ENCODE measurements around the gene FOXE3. TPM values are rescaled to one million over a fixed set of nuclear protein-coding genes. Genes with fewer than 3 reads are reported as not detected.
A peak's percentile ranks its signal among the peaks of the same experiment; 100 is the strongest.

Gene FOXE3
- total and polyA plus RNA-seq, 5 donors from 2014 or later, result not detected

GRCh38 chr1:47385020-47385419 lies 31.1 kb upstream of the FOXE3 start:
- no peak for ATAC-seq (ENCODE audit: low read depth in 2 of 2)
- no peak for DNase-seq
- Histone ChIP-seq H3K27me3 (ENCODE audit: control insufficient read depth, insufficient read depth, low read length) (no peaks in the 10 kb centered on the region), H3K27ac (ENCODE audit: insufficient read depth, low read length, poor library complexity, severe bottlenecking) (no peak overlapping the region), H3K4me3 (ENCODE audit: low read depth, low read length) (no peak overlapping the region), H3K36me3 (ENCODE audit: control insufficient read depth, insufficient read depth, low read length) (peaks cover 7% of the 10 kb centered on the region), H3K9me3 (ENCODE audit: control insufficient read depth in 2 of 2, low read length in 2 of 2) (no peaks in the 10 kb centered on the region), H3K4me1 (ENCODE audit: control insufficient read depth, insufficient read depth, low read length, poor library complexity, severe bottlenecking) (no peaks in the 10 kb centered on the region)
- no peak overlapping the region for H3K4me3 Mint-ChIP-seq
- peaks cover 0 to 7% (median 2%) of the 10 kb centered on the region in 4 donors for H3K4me1 Mint-ChIP-seq
- peaks cover 7% of the 10 kb centered on the region for H3K36me3 Mint-ChIP-seq
- H3K27me3 Mint-ChIP-seq, result no peaks in the 10 kb centered on the region
- H3K9me3 Mint-ChIP-seq, result no peaks in the 10 kb centered on the region
- H3K27ac Mint-ChIP-seq, result peak overlapping the region; percentile 36 to 64 (median 57)

- no peak overlapping the region for H3K4me3 Mint-ChIP-seq
- no peak for DNase-seq
- Histone ChIP-seq H3K9me3 (ENCODE audit: control insufficient read depth in 2 of 2, low read length in 2 of 2) (no peaks in the 10 kb centered on the region), H3K4me3 (ENCODE audit: low read depth, low read length) (no peak overlapping the region), H3K27ac (ENCODE audit: insufficient read depth, low read length, poor library complexity, severe bottlenecking) (no peak overlapping the region), H3K36me3 (ENCODE audit: control insufficient read depth, insufficient read depth, low read length) (peaks cover 2% of the 10 kb centered on the region), H3K4me1 (ENCODE audit: control insufficient read depth, insufficient read depth, low read length, poor library complexity, severe bottlenecking) (no peaks in the 10 kb centered on the region), H3K27me3 (ENCODE audit: control insufficient read depth, insufficient read depth, low read length) (no peaks in the 10 kb centered on the region)
- H3K27ac Mint-ChIP-seq, result no peak overlapping the region
- H3K27me3 Mint-ChIP-seq, result no peaks in the 10 kb centered on the region
- peaks cover 7% of the 10 kb centered on the region for H3K36me3 Mint-ChIP-seq
- no peak for ATAC-seq (ENCODE audit: low read depth in 2 of 2)
- peaks cover 0 to 7% (median 2%) of the 10 kb centered on the region in 4 donors for H3K4me1 Mint-ChIP-seq
- no peaks in the 10 kb centered on the region for H3K9me3 Mint-ChIP-seq
These were observed 29.8 kb upstream of the FOXE3 start for GRCh38 chr1:47386268-47386667.

- Histone ChIP-seq H3K4me1 (ENCODE audit: control insufficient read depth, insufficient read depth, low read length, poor library complexity, severe bottlenecking) (no peaks in the 10 kb centered on the region), H3K27ac (ENCODE audit: insufficient read depth, low read length, poor library complexity, severe bottlenecking) (no peak overlapping the region), H3K36me3 (ENCODE audit: control insufficient read depth, insufficient read depth, low read length) (peaks cover 2% of the 10 kb centered on the region), H3K4me3 (ENCODE audit: low read depth, low read length) (no peak overlapping the region), H3K9me3 (ENCODE audit: control insufficient read depth in 2 of 2, low read length in 2 of 2) (no peaks in the 10 kb centered on the region), H3K27me3 (ENCODE audit: control insufficient read depth, insufficient read depth, low read length) (no peaks in the 10 kb centered on the region)
- ATAC-seq (ENCODE audit: low read depth in 2 of 2) (no peak), DNase-seq (no peak)
- Mint-ChIP-seq H3K36me3 (no peaks in the 10 kb centered on the region), H3K27me3 (peaks cover 7% of the 10 kb centered on the region), H3K4me3 (no peak overlapping the region), H3K27ac (no peak overlapping the region), H3K4me1 (peaks cover 0 to 7% (median 2%) of the 10 kb centered on the region in 4 donors), H3K9me3 (no peaks in the 10 kb centered on the region)
These were observed 27.8 kb upstream of the FOXE3 start for GRCh38 chr1:47388030-47388890.

GRCh38 chr1:47388891-47389238 lies 27.2 kb upstream of the FOXE3 start:
- DNase-seq (peak in 2 of 3 donors; percentile 13 to 43), ATAC-seq (ENCODE audit: low read depth in 2 of 2) (peak in 1 of 2 donors; percentile 34)
- H3K4me1 Mint-ChIP-seq, result peaks cover 0 to 7% (median 2%) of the 10 kb centered on the region in 4 donors
- no peak overlapping the region for H3K27ac Mint-ChIP-seq
- Histone ChIP-seq H3K27me3 (ENCODE audit: control insufficient read depth, insufficient read depth, low read length) (no peaks in the 10 kb centered on the region), H3K4me3 (ENCODE audit: low read depth, low read length) (no peak overlapping the region), H3K9me3 (ENCODE audit: control insufficient read depth in 2 of 2, low read length in 2 of 2) (no peaks in the 10 kb centered on the region), H3K4me1 (ENCODE audit: control insufficient read depth, insufficient read depth, low read length, poor library complexity, severe bottlenecking) (no peaks in the 10 kb centered on the region), H3K36me3 (ENCODE audit: control insufficient read depth, insufficient read depth, low read length) (no peaks in the 10 kb centered on the region), H3K27ac (ENCODE audit: insufficient read depth, low read length, poor library complexity, severe bottlenecking) (no peak overlapping the region)
- no peaks in the 10 kb centered on the region for H3K9me3 Mint-ChIP-seq
- H3K27me3 Mint-ChIP-seq, result peaks cover 7% of the 10 kb centered on the region
- H3K4me3 Mint-ChIP-seq, result no peak overlapping the region
- H3K36me3 Mint-ChIP-seq, result no peaks in the 10 kb centered on the region

GRCh38 chr1:47389731-47390130 lies 26.4 kb upstream of the FOXE3 start:
- H3K4me3 ChIP-seq (ENCODE audit: low read depth, low read length), result no peak overlapping the region
- Mint-ChIP-seq H3K4me1 (peaks cover 0 to 2% (median 0%) of the 10 kb centered on the region in 4 donors), H3K27me3 (peaks cover 7% of the 10 kb centered on the region), H3K36me3 (no peaks in the 10 kb centered on the region), H3K4me3 (no peak overlapping the region), H3K27ac (no peak overlapping the region), H3K9me3 (no peaks in the 10 kb centered on the region)
- no peaks in the 10 kb centered on the region for H3K36me3 ChIP-seq (ENCODE audit: control insufficient read depth, insufficient read depth, low read length)
- H3K27me3 ChIP-seq (ENCODE audit: control insufficient read depth, insufficient read depth, low read length), result no peaks in the 10 kb centered on the region
- ATAC-seq (ENCODE audit: low read depth in 2 of 2) (no peak), DNase-seq (no peak)
- no peak overlapping the region for H3K27ac ChIP-seq (ENCODE audit: insufficient read depth, low read length, poor library complexity, severe bottlenecking)
- no peaks in the 10 kb centered on the region for H3K9me3 ChIP-seq (ENCODE audit: control insufficient read depth in 2 of 2, low read length in 2 of 2)
- no peaks in the 10 kb centered on the region for H3K4me1 ChIP-seq (ENCODE audit: control insufficient read depth, insufficient read depth, low read length, poor library complexity, severe bottlenecking)

GRCh38 chr1:47390843-47391242 lies 25.2 kb upstream of the FOXE3 start:
- Histone ChIP-seq H3K36me3 (ENCODE audit: control insufficient read depth, insufficient read depth, low read length) (no peaks in the 10 kb centered on the region), H3K9me3 (ENCODE audit: control insufficient read depth in 2 of 2, low read length in 2 of 2) (no peaks in the 10 kb centered on the region), H3K4me3 (ENCODE audit: low read depth, low read length) (no peak overlapping the region), H3K27ac (ENCODE audit: insufficient read depth, low read length, poor library complexity, severe bottlenecking) (no peak overlapping the region), H3K4me1 (ENCODE audit: control insufficient read depth, insufficient read depth, low read length, poor library complexity, severe bottlenecking) (no peaks in the 10 kb centered on the region), H3K27me3 (ENCODE audit: control insufficient read depth, insufficient read depth, low read length) (no peaks in the 10 kb centered on the region)
- no peak overlapping the region for H3K27ac Mint-ChIP-seq
- no peak overlapping the region for H3K4me3 Mint-ChIP-seq
- peaks cover 15% of the 10 kb centered on the region for H3K27me3 Mint-ChIP-seq
- DNase-seq (no peak), ATAC-seq (ENCODE audit: low read depth in 2 of 2) (no peak)
- H3K9me3 Mint-ChIP-seq, result no peaks in the 10 kb centered on the region
- H3K36me3 Mint-ChIP-seq, result no peaks in the 10 kb centered on the region
- H3K4me1 Mint-ChIP-seq, result peaks cover 0 to 2% (median 0%) of the 10 kb centered on the region in 4 donors

- Histone ChIP-seq H3K27me3 (ENCODE audit: control insufficient read depth, insufficient read depth, low read length) (no peaks in the 10 kb centered on the region), H3K4me1 (ENCODE audit: control insufficient read depth, insufficient read depth, low read length, poor library complexity, severe bottlenecking) (no peaks in the 10 kb centered on the region), H3K4me3 (ENCODE audit: low read depth, low read length) (no peak overlapping the region), H3K9me3 (ENCODE audit: control insufficient read depth in 2 of 2, low read length in 2 of 2) (no peaks in the 10 kb centered on the region), H3K27ac (ENCODE audit: insufficient read depth, low read length, poor library complexity, severe bottlenecking) (no peak overlapping the region), H3K36me3 (ENCODE audit: control insufficient read depth, insufficient read depth, low read length) (no peaks in the 10 kb centered on the region)
- Mint-ChIP-seq H3K27me3 (peaks cover 20% of the 10 kb centered on the region), H3K4me1 (peaks cover 0 to 2% (median 0%) of the 10 kb centered on the region in 4 donors), H3K27ac (no peak overlapping the region), H3K9me3 (no peaks in the 10 kb centered on the region), H3K4me3 (no peak overlapping the region), H3K36me3 (no peaks in the 10 kb centered on the region)
- DNase-seq, result no peak
- ATAC-seq (ENCODE audit: low read depth in 2 of 2), result no peak
These were observed 22.9 kb upstream of the FOXE3 start for GRCh38 chr1:47393141-47393540.

- Histone ChIP-seq H3K27ac (ENCODE audit: insufficient read depth, low read length, poor library complexity, severe bottlenecking) (no peak overlapping the region), H3K4me3 (ENCODE audit: low read depth, low read length) (no peak overlapping the region), H3K9me3 (ENCODE audit: control insufficient read depth in 2 of 2, low read length in 2 of 2) (no peaks in the 10 kb centered on the region), H3K36me3 (ENCODE audit: control insufficient read depth, insufficient read depth, low read length) (no peaks in the 10 kb centered on the region), H3K27me3 (ENCODE audit: control insufficient read depth, insufficient read depth, low read length) (peaks cover 2% of the 10 kb centered on the region), H3K4me1 (ENCODE audit: control insufficient read depth, insufficient read depth, low read length, poor library complexity, severe bottlenecking) (no peaks in the 10 kb centered on the region)
- H3K27ac Mint-ChIP-seq, result no peak overlapping the region
- no peak overlapping the region for H3K4me3 Mint-ChIP-seq
- no peaks in the 10 kb centered on the region for H3K4me1 Mint-ChIP-seq
- no peaks in the 10 kb centered on the region for H3K36me3 Mint-ChIP-seq
- no peak for ATAC-seq (ENCODE audit: low read depth in 2 of 2)
- H3K9me3 Mint-ChIP-seq, result no peaks in the 10 kb centered on the region
- H3K27me3 Mint-ChIP-seq, result peaks cover 32% of the 10 kb centered on the region
- DNase-seq, result no peak
These were observed 20.7 kb upstream of the FOXE3 start for GRCh38 chr1:47395433-47395832.

Measured in CD4-positive, CD25-positive, alpha-beta regulatory T cell (primary cell).